ENCODE data around the gene TAT. TPM values are rescaled to one million over a fixed set of nuclear protein-coding genes. Genes with fewer than 3 reads are reported as not detected.
A peak's percentile ranks its signal among the peaks of the same experiment; 100 is the strongest.

TAT gene
- total and polyA plus RNA-seq, 2 donors from 2014 or later: not detected

- peak; percentile 40 for TF ChIP-seq CTCF (IDR thresholded peaks at IDR 0.05; ENCODE audit: borderline replicate concordance, extremely low read depth, insufficient read depth)
- Histone ChIP-seq H3K9me3 (ENCODE audit: control insufficient read depth in 2 of 3, insufficient read depth in 1 of 3, low read length in 3 of 3) (no peaks in the 10 kb centered on the region), H3K4me3 (ENCODE audit: low read length in 3 of 3) (no peak overlapping the region), H3K27me3 (ENCODE audit: control insufficient read depth, insufficient read depth, low read length) (no peaks in the 10 kb centered on the region), H3K9ac (ENCODE audit: low read length in 3 of 3) (no peak overlapping the region), H3K36me3 (ENCODE audit: control insufficient read depth in 2 of 3, insufficient read depth in 3 of 3, low read length in 3 of 3) (no peaks in the 10 kb centered on the region), H3K27ac (ENCODE audit: low read depth in 2 of 2, low read length in 2 of 2) (no peak overlapping the region), H3K4me1 (ENCODE audit: control insufficient read depth in 2 of 3, insufficient read depth in 2 of 3, low read depth in 1 of 3, low read length in 3 of 3) (no peaks in the 10 kb centered on the region)
- intact Hi-C loops (cut with DNase I): no loop called here
- peak in 2 of 5 donors; percentile 20 to 23 for DNase-seq
- no peak for FAIRE-seq
Observed at GRCh38 chr16:71542377-71542776, 34.5 kb downstream of the TAT start.

- no peaks in the 10 kb centered on the region for H3K27me3 ChIP-seq (ENCODE audit: control insufficient read depth, insufficient read depth, low read length)
- H3K36me3 ChIP-seq (ENCODE audit: control insufficient read depth in 2 of 3, insufficient read depth in 3 of 3, low read length in 3 of 3): no peaks in the 10 kb centered on the region
- DNase-seq: peak; percentile 32 to 69 (median 52)
- no peak for FAIRE-seq
- no peak overlapping the region for H3K4me3 ChIP-seq (ENCODE audit: low read length in 3 of 3)
- peak; percentile 55 for TF ChIP-seq CTCF (IDR thresholded peaks at IDR 0.05; ENCODE audit: borderline replicate concordance, extremely low read depth, insufficient read depth)
- no peak overlapping the region for H3K27ac ChIP-seq (ENCODE audit: low read depth in 2 of 2, low read length in 2 of 2)
- no peaks in the 10 kb centered on the region for H3K9me3 ChIP-seq (ENCODE audit: control insufficient read depth in 2 of 3, insufficient read depth in 1 of 3, low read length in 3 of 3)
- intact Hi-C loops (cut with DNase I): no loop called here
- H3K9ac ChIP-seq (ENCODE audit: low read length in 3 of 3): no peak overlapping the region
- no peaks in the 10 kb centered on the region for H3K4me1 ChIP-seq (ENCODE audit: control insufficient read depth in 2 of 3, insufficient read depth in 2 of 3, low read depth in 1 of 3, low read length in 3 of 3)
Observed at GRCh38 chr16:71537643-71538042, 39.2 kb downstream of the TAT start.

DNA sequence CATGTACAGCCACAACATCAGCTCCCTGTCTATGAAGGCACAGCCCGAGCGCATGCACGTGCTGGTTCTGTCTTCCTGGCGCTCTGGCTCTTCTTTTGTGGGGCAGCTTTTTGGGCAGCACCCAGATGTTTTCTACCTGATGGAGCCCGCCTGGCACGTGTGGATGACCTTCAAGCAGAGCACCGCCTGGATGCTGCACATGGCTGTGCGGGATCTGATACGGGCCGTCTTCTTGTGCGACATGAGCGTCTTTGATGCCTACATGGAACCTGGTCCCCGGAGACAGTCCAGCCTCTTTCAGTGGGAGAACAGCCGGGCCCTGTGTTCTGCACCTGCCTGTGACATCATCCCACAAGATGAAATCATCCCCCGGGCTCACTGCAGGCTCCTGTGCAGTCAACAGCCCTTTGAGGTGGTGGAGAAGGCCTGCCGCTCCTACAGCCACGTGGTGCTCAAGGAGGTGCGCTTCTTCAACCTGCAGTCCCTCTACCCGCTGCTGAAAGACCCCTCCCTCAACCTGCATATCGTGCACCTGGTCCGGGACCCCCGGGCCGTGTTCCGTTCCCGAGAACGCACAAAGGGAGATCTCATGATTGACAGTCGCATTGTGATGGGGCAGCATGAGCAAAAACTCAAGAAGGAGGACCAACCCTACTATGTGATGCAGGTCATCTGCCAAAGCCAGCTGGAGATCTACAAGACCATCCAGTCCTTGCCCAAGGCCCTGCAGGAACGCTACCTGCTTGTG lies 40.0 kb downstream of the TAT start:
- intact Hi-C loops (cut with DNase I): no loop called here
- Histone ChIP-seq H3K36me3 (ENCODE audit: control insufficient read depth in 2 of 3, insufficient read depth in 3 of 3, low read length in 3 of 3) (no peaks in the 10 kb centered on the region), H3K4me3 (ENCODE audit: low read length in 3 of 3) (no peak overlapping the region), H3K9me3 (ENCODE audit: control insufficient read depth in 2 of 3, insufficient read depth in 1 of 3, low read length in 3 of 3) (no peaks in the 10 kb centered on the region), H3K27ac (ENCODE audit: low read depth in 2 of 2, low read length in 2 of 2) (no peak overlapping the region), H3K9ac (ENCODE audit: low read length in 3 of 3) (no peak overlapping the region), H3K27me3 (ENCODE audit: control insufficient read depth, insufficient read depth, low read length) (no peaks in the 10 kb centered on the region), H3K4me1 (ENCODE audit: control insufficient read depth in 2 of 3, insufficient read depth in 2 of 3, low read depth in 1 of 3, low read length in 3 of 3) (no peaks in the 10 kb centered on the region)
- peak in 1 of 5 donors; percentile 51 for DNase-seq
- no peak for FAIRE-seq
- TF ChIP-seq CTCF (IDR thresholded peaks at IDR 0.05; ENCODE audit: borderline replicate concordance, extremely low read depth, insufficient read depth): no peak

All from kidney (tissue), 14 donors.